BLaER1 (cell line): Measurements from ENCODE around the gene AXIN1.
A peak's percentile ranks its signal among the peaks of the same experiment; 100 is the strongest.

Experiments used
- H3K27ac ChIP-seq: shearing (Covaris generic); formaldehyde crosslinking; 2 replicates; pipeline ENCODE4 v1.8.1; 2022
- H3K27me3 ChIP-seq: shearing (Covaris generic); formaldehyde crosslinking; 2 replicates; pipeline ENCODE4 v1.8.1; 2022
- H3K36me3 ChIP-seq: shearing (Covaris generic); formaldehyde crosslinking; 2 replicates; pipeline ENCODE4 v1.8.1; 2022
- H3K4me1 ChIP-seq: shearing (Covaris generic); formaldehyde crosslinking; 2 replicates; pipeline ENCODE4 v1.8.1; 2022
- H3K4me2 ChIP-seq: shearing (Covaris generic); formaldehyde crosslinking; 2 replicates; pipeline ENCODE4 v1.8.1; 2022
- H3K4me3 ChIP-seq: shearing (Covaris generic); formaldehyde crosslinking; 2 replicates; pipeline ENCODE4 v1.8.1; 2022
- H3K9ac ChIP-seq: shearing (Covaris generic); formaldehyde crosslinking; 2 replicates; pipeline ENCODE4 v1.8.1; 2022
- H3K9me3 ChIP-seq: shearing (Covaris generic); formaldehyde crosslinking; 2 replicates; pipeline ENCODE4 v1.8.1; 2022
- H4K20me1 ChIP-seq: shearing (Covaris generic); formaldehyde crosslinking; 2 replicates; pipeline ENCODE4 v1.8.1; 2022
- Cebpa-rat ChIP-seq: shearing (Covaris generic); IDR thresholded peaks from 2 replicates; pipeline ENCODE4 v1.8.1; 2022

The AXIN1 gene

GRCh38 chr16:253833-254232, 98.7 kb downstream of the AXIN1 start:
- peak overlapping the region; percentile 39; the same call in 1 of the 2 replicates for H3K4me3 ChIP-seq
- peak overlapping the region; percentile 72 for H3K27ac ChIP-seq
- no peaks in the 10 kb centered on the region for H3K9me3 ChIP-seq
- peaks cover 56% of the 10 kb centered on the region for H3K4me1 ChIP-seq
- peak overlapping the region; percentile 85 for H3K4me2 ChIP-seq
- no peaks in the 10 kb centered on the region for H4K20me1 ChIP-seq
- peak overlapping the region; percentile 46; the same call in 1 of the 2 replicates for H3K9ac ChIP-seq
- peaks cover 64% of the 10 kb centered on the region for H3K36me3 ChIP-seq
- TF ChIP-seq Cebpa-rat = no peak
- no peaks in the 10 kb centered on the region for H3K27me3 ChIP-seq

GRCh38 chr16:252366-253337, 99.9 kb downstream of the AXIN1 start:
- Histone ChIP-seq H3K27ac (peak overlapping the region; percentile 82), H3K9ac (peak overlapping the region; percentile 70), H3K4me2 (peak overlapping the region; percentile 85)

GRCh38 chr16:249431-249830, 103.1 kb downstream of the AXIN1 start:
- Histone ChIP-seq H3K36me3 (peaks cover 35% of the 10 kb centered on the region), H3K4me3 (no peak overlapping the region), H4K20me1 (no peaks in the 10 kb centered on the region), H3K4me1 (peaks cover 55% of the 10 kb centered on the region), H3K27ac (no peak overlapping the region), H3K27me3 (no peaks in the 10 kb centered on the region), H3K9me3 (no peaks in the 10 kb centered on the region), H3K4me2 (no peak overlapping the region), H3K9ac (no peak overlapping the region)
- TF ChIP-seq Cebpa-rat = no peak

More at GRCh38 chr16:252366-253337, 99.9 kb downstream of the AXIN1 start:
- H3K9me3 ChIP-seq = no peaks in the 10 kb centered on the region
- no peak for TF ChIP-seq Cebpa-rat
- peaks cover 56% of the 10 kb centered on the region for H3K4me1 ChIP-seq
- H3K4me3 ChIP-seq = peak overlapping the region; percentile 51
- no peaks in the 10 kb centered on the region for H3K27me3 ChIP-seq
- H3K36me3 ChIP-seq = peaks cover 67% of the 10 kb centered on the region
- no peaks in the 10 kb centered on the region for H4K20me1 ChIP-seq

GRCh38 chr16:247027-247426, 105.5 kb downstream of the AXIN1 start:
- Histone ChIP-seq H3K27me3 (no peaks in the 10 kb centered on the region), H3K4me3 (no peak overlapping the region), H3K36me3 (peaks cover 29% of the 10 kb centered on the region), H3K4me1 (peaks cover 55% of the 10 kb centered on the region), H3K4me2 (no peak overlapping the region), H3K9me3 (no peaks in the 10 kb centered on the region), H3K27ac (no peak overlapping the region), H3K9ac (no peak overlapping the region), H4K20me1 (peaks cover 18% of the 10 kb centered on the region; the same call in 1 of the 2 replicates)
- no peak for TF ChIP-seq Cebpa-rat

- TF ChIP-seq Cebpa-rat = no peak
- peak overlapping the region; percentile 24; the same call in 1 of the 2 replicates for H3K4me2 ChIP-seq
- no peak overlapping the region for H3K4me3 ChIP-seq
- no peaks in the 10 kb centered on the region for H3K27me3 ChIP-seq
- peaks cover 58% of the 10 kb centered on the region for H3K4me1 ChIP-seq
- 0 out of 2 replicates have a peak overlapping the region, but pooled peaks have one; percentile 22 for H3K27ac ChIP-seq
- H3K36me3 ChIP-seq = peaks cover 32% of the 10 kb centered on the region
- peaks cover 5% of the 10 kb centered on the region; the same call in 1 of the 2 replicates for H3K9me3 ChIP-seq
- H3K9ac ChIP-seq = no peak overlapping the region
- peaks cover 19% of the 10 kb centered on the region; the same call in 1 of the 2 replicates for H4K20me1 ChIP-seq
These were observed 107.4 kb downstream of the AXIN1 start for GRCh38 chr16:245105-245504.

- Histone ChIP-seq H3K4me3 (no peak overlapping the region), H3K4me1 (peaks cover 73% of the 10 kb centered on the region), H3K9me3 (peaks cover 5% of the 10 kb centered on the region; the same call in 1 of the 2 replicates), H3K27me3 (no peaks in the 10 kb centered on the region), H3K9ac (no peak overlapping the region), H3K27ac (no peak overlapping the region), H4K20me1 (peaks cover 27% of the 10 kb centered on the region; the same call in 1 of the 2 replicates), H3K36me3 (peaks cover 16% of the 10 kb centered on the region), H3K4me2 (peak overlapping the region; percentile 48)
- TF ChIP-seq Cebpa-rat = no peak
These were observed 109.2 kb downstream of the AXIN1 start for GRCh38 chr16:243348-243747.

GRCh38 chr16:242281-242680, 110.2 kb downstream of the AXIN1 start:
- Histone ChIP-seq H3K27ac (0 out of 2 replicates have a peak overlapping the region, but pooled peaks have one; percentile 37), H4K20me1 (peaks cover 27% of the 10 kb centered on the region; the same call in 1 of the 2 replicates), H3K9ac (no peak overlapping the region), H3K27me3 (no peaks in the 10 kb centered on the region), H3K36me3 (peaks cover 14% of the 10 kb centered on the region), H3K4me1 (peaks cover 77% of the 10 kb centered on the region), H3K4me2 (peak overlapping the region; percentile 48), H3K4me3 (no peak overlapping the region), H3K9me3 (peaks cover 5% of the 10 kb centered on the region; the same call in 1 of the 2 replicates)
- TF ChIP-seq Cebpa-rat = no peak

- H3K36me3 ChIP-seq = peaks cover 14% of the 10 kb centered on the region
- no peak overlapping the region for H3K4me3 ChIP-seq
- H3K4me1 ChIP-seq = peaks cover 80% of the 10 kb centered on the region
- H3K9ac ChIP-seq = no peak overlapping the region
- H4K20me1 ChIP-seq = peaks cover 30% of the 10 kb centered on the region; the same call in 1 of the 2 replicates
- H3K27ac ChIP-seq = no peak overlapping the region
- H3K4me2 ChIP-seq = no peak overlapping the region
- peaks cover 5% of the 10 kb centered on the region; the same call in 1 of the 2 replicates for H3K9me3 ChIP-seq
- TF ChIP-seq Cebpa-rat = no peak
- H3K27me3 ChIP-seq = no peaks in the 10 kb centered on the region
These were observed 112.0 kb downstream of the AXIN1 start for GRCh38 chr16:240559-240958.

- H3K4me2 ChIP-seq = peak overlapping the region; percentile 18; the same call in 1 of the 2 replicates
- H3K9ac ChIP-seq = no peak overlapping the region
- H3K9me3 ChIP-seq = peaks cover 5% of the 10 kb centered on the region; the same call in 1 of the 2 replicates
- H3K36me3 ChIP-seq = peaks cover 14% of the 10 kb centered on the region
- peaks cover 36% of the 10 kb centered on the region; the same call in 1 of the 2 replicates for H4K20me1 ChIP-seq
- peaks cover 77% of the 10 kb centered on the region for H3K4me1 ChIP-seq
- no peak overlapping the region for H3K27ac ChIP-seq
- no peaks in the 10 kb centered on the region for H3K27me3 ChIP-seq
- TF ChIP-seq Cebpa-rat = no peak
- no peak overlapping the region for H3K4me3 ChIP-seq
These were observed 112.6 kb downstream of the AXIN1 start for GRCh38 chr16:239948-240277.
